ENCODE measurements around the gene HIGD1B.
"Not testable (repeated sequence)": the region's sequence is repeated elsewhere in the genome, so short reads cannot be mapped to it uniquely, and the experiment has no call there.

Gene HIGD1B

DNA sequence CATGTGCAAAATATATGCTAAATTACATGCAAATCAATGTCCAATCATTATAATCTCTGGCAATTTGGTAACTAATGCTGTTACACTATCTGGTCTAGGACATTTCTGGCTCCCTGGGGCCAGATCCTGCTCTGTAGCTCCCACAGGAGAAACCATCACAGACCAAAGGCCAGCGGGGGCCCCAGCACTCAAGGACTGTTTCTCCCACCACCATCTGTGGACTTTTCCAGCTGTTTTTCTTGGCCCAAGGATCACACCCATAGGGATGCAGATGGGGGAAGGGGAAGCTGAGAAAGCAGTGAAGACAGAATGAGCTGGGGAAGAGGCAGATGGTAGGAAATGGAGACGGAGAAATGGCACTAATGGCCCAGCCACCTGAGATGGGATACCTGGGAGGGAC, at the start of gene HIGD1B:
Gene HIGD1B (plus strand): TSS at position 298 of the 400 bp plus-strand sequence. CDS start 270 bp downstream, outside the sequence.
- DNase-seq (ENCODE audit: low read depth in 2 of 2, low spot score in 1 of 2) = no peak

DNA sequence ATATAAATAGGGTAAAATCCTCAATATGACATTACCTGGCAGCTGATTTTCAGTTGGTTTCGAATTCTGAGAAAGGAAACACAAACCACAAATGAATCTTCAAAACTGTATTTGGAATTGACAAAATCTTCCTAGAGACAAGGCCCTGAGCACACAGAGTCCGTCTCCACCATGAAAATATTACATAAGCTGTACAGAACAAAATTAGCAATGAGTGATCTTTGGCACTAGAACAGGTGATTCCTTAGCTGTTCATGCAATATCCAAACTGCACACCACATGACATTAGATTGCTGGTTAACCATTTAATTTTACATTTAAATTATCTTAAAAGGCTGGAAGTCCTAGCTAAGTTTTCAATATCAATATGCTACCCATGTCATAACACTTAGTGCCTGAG, 49.3 kb upstream of the HIGD1B start:
- no peak for DNase-seq (ENCODE audit: low read depth in 2 of 2, low spot score in 1 of 2)

DNA sequence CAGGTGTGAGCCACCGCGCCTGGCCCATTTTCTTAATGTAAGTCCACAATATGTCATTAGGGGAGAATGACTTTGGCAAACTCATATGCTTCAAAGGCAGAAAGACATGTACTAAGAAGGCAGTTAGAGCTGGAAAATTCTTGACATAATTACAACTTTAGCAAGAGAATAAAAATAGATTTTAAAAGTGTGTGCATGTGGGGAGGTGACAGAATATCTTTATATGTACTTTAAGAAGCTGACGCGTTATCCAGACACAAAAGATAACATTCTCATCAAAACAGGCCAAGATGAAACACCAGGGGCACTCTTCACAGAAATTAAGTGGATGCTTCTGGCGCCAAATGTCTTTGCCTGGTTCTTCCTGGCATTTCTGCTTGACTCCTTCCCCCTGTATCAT, 45.8 kb upstream of the HIGD1B start:
- DNase-seq (ENCODE audit: low read depth in 2 of 2, low spot score in 1 of 2) = no peak

DNA sequence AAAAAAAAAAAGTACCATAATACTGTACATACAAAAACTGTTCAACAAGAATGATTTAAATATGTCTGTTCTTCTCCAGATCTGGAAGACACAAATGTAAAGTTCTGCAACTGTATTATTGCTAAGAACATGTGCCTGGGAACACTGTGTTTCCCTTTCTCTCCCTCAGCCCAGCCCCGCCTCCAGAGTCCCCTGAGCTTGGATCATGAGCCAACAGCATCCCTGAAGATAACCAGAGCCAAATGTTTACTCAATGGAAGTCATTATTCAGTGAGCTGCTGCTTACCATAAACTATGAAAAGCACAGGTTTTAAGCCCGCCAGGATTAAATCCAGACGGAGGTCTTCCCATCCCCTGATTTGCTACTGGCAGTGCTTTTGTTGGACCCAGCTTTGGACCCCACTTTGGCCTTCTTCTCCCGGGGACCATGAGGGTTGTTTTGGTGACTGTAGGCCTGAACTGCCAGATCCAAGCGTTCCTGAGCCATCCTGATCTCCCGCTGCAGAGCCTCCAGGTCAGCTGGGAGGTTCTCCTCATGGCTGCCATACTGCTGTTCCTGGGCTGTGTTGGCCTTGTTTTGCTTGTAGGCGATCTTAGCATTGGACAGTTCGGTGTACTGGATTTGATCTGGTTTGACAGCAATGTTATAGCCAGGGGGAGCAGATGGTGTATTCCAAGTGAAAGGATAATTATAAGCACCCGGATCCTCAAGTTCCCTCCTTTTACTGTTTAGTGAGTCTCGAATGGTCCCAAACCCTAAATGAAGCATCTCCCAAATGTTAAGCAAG, 43.2 kb upstream of the HIGD1B start:
- no peak for DNase-seq (ENCODE audit: low read depth in 2 of 2, low spot score in 1 of 2)

DNA sequence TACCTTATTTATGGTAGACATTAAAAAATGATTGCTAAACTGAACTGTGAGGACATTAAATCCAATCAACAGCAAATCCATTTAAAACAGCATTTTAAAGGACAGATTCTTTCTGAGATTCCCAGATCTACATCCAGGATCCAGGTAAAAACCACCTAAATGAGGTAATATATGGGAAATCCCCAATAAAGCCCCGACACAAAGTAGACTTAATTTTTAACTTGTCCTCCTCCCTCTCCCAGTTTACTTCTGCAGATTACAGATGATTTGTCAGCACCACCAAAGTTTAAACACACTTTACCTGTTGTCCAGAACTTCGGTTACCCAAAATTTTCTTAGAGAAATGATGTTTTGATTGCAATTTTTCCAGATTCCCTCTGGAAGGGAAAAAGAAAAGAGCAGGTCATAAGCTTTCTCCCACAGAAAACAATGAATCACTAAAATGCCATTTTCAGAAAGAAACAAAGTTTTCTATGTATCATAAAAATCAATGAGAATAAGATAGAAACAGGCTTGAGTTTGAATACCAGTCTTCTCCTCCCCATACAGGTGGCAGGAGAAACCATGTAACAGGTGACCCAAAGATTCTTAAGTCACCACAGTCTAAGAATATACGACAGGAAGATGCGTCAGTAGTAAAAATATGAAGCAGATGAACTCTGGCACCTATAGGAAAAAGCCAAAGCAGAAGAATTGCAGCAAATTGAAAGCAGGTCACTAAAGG, 40.4 kb upstream of the HIGD1B start:
- DNase-seq (ENCODE audit: low read depth in 2 of 2, low spot score in 1 of 2) = no peak

DNA sequence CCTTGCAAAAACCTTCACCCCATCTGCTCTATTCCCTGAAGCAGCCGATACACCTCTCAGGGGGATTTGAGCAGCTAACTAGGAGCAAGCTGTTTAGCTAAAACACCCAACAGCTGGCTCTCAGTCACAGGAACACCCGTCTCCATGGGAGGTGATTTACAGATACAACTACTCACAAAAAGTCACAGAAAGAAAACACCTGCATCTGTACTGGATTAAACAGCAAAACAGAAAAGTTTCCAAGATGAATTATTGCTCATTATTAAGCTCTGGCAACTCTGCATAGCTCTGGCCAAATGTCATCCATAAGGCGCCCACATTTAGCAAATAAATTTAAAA, 39.9 kb upstream of the HIGD1B start:
- DNase-seq (ENCODE audit: low read depth in 2 of 2, low spot score in 1 of 2) = no peak

DNA sequence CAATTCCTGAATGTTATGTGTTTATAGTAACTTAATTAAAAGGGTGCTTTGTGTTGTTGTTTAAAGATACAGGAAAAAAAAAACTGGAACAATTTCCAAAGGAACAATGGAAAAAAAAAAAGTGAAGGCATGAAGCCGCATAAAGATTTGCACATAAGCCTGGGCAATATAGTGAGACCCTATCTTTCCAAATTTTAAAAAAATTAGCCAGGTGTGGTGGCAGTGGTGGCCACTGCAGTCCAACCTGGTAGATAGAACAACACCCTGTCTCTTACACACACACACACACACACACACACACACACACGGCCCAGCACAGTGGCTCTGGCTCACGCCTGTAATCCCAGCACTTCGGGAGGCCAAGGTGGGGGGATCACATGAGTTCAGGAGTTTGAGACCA, 39.5 kb upstream of the HIGD1B start:
- DNase-seq (ENCODE audit: low read depth in 2 of 2, low spot score in 1 of 2) = no peak

DNA sequence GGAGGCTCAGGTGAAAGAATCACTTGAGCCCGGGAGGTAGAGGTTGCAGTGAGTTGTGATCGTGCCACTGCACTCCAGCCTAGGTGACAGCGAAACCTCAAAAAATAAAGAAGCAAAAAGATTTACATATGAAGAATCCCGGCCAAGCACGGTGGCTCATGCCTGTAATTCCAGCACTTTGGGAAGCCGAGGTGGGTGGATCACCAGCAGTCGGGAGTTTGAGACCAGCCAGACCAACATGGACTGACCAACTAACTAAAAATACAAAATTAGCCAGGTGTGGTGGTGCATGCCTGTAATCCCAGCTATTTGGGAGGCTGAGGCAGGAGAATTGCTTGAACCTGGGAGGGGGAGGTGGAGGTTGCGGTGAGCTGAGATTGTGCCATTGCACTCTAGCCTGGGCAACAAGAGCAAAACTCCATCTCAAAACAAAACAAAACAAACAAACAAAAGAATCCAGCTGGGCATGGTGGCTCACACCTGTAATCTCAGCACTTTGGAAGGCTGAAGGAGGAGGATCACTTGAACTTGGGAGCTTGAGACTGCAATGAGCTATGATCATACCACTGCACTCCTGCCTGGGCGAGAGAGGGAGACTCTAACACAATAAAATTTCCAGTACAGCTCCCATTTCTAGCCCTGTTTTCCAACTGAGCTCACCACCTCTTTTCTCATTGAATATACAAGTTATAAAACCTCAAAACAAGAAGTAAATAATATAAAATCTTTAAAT, 38.9 kb upstream of the HIGD1B start:
- DNase-seq (ENCODE audit: low read depth in 2 of 2, low spot score in 1 of 2) = not testable (repeated sequence)

DNA sequence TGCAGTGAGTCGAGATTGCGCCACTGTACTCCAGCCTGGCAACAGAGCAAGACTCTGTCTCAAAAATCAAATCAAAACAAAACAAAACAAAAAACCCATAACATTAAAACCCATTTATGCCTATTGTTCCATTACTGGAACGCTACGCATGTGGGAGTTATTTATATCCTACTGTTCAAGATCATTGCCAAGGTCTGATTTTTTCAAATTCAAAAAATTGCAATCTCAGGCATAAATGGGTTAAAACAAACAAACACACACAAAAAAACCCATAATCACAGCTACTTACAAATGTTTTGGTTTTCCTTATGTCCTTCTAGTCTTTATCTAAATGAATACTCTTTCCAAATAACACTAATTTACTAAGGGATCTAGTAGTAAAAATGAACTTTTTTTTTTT, 35.4 kb upstream of the HIGD1B start:
- no peak for DNase-seq (ENCODE audit: low read depth in 2 of 2, low spot score in 1 of 2)

DNA sequence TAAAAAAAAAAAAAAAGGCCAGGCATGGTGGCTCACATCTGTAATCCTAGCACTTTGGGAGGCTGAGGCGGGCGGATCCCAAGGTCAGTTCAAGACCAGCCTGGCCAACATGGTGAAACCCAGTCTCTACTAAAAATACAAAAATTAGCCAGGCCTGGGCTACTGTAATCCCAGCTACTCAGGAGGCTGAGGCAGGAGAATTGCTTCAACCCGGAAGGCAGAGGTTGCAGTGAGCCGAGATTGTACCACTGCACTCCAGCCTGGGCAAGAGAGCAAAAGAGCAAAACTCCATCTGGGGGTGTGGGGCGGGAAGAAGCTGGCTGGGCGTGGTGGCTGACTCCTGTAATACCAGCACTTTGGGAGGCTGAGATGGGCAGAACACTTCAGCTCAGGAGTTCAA, 29.2 kb upstream of the HIGD1B start:
- not testable (repeated sequence) for DNase-seq (ENCODE audit: low read depth in 2 of 2, low spot score in 1 of 2)

DNA sequence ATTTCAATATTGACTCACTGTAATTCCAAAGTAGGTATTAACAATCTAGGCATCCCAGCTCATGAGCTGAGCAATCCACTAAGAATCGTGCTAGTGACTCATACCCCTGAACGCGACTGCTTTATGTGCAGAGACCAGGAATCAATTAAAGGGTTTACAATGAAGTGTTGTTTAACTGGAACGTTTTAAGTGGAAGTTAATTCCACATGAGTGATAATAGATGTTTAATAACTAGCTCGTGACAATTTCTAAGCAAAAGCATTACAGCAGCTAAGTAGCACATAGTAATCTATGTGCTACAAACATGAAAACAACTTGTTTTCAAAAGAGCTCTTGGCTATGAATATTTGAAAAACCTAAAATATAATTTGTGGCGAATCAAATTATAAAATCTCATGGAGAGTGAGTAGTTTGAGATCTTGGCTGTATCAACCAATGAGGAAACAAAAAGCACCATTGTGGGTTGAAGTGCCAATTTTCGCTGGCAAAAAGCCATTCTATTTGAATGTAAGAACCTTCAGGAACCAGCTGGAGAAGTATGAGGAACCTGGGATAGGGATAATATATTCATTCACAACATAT, 27.0 kb upstream of the HIGD1B start:
- no peak for DNase-seq (ENCODE audit: low read depth in 2 of 2, low spot score in 1 of 2)

DNA sequence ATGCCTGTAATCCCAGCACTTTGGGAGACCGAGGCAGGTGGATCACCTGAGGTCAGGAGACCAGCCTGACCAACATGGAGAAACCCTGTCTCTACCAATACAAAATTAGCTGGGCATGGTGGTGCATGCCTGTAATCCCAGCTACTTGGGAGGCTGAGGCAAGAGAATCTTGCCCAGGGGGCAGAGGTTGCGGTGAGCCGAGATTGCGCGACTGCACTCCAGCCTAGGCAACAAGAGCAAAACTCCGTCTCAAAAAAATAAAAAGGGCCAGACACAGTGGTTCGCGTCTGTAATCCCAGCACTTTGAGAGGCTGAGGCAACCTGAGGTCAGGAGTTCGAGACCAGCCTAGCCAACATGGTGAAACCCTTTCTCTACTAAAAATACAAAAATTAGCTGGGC, 22.4 kb upstream of the HIGD1B start:
- DNase-seq (ENCODE audit: low read depth in 2 of 2, low spot score in 1 of 2) = not testable (repeated sequence)

DNA sequence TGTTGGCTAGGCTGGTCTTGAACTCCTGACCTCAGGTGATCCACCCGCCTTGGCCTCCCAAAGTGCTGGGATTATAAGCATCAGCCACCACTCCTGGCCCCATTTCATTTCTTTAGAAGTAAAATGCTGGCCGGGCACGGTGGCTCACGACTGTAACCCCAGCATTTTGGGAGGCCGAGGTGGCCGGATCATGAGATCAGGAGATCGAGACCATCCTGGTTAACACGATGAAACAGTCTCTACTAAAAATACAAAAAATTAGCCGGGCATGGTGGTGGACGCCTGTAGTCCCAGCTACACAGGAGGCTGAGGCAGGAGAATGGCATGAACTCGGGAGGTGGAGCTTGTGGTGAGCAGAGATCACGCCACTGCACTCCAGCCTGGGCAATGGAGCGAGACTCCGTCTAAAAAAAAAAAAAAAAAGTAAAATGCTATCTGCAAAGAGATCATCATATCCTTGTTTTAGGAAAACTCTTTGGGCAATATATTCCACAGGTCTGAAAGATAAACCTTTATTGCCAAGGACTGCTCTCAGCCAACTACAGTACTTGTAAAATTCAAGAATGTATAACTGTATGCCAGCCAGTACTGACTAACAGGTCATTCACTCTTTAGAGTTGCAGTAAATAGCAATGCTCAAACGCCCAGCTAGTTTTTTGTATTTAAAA, 21.4 kb upstream of the HIGD1B start:
- no peak for DNase-seq (ENCODE audit: low read depth in 2 of 2, low spot score in 1 of 2)

DNA sequence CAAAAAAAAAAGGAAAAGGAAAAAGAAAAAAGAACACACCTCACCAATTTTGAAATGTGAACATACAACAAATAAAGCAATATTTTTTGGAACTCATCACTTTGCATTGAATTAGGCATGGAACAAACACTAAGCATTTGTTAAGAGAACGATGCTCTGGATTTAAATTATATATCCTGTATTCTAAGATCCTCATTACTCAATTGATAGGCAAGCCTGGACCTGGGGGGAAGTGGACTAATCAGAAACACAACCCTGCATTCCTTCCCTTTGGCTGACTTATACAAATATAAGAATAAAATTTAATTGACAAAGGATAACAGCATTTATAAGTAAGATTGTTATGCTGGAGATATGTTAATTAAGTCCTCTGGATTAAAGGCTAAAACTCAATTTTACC, 19.8 kb upstream of the HIGD1B start:
- no peak for DNase-seq (ENCODE audit: low read depth in 2 of 2, low spot score in 1 of 2)

DNA sequence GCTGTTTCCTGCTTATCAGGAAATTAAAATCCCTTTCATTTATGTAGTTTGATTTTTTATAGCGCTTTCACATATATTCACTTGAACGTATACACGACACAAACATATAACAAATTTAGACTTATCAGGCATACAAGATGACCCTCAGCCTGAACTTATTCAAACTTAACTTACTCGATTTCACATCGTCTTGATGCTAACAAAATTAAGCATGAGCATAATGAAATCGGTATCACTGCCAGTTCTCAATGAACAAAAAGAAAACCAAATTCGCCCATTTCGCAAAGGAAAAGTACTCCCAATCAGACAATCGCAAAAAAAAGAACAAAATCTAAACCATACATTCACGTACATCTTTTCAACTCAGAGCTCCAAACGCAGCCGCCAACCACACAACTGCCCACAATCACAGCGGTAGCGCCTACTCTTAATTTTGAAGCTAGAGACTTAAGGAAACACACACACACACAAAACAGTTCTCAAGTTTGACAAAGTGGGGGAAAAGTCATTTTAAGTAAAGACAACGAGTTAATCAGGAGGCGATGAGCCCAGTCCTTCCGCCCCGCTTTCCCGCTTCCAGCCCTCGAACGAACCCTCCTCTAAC, 18.7 kb upstream of the HIGD1B start:
- no peak for DNase-seq (ENCODE audit: low read depth in 2 of 2, low spot score in 1 of 2)

DNA sequence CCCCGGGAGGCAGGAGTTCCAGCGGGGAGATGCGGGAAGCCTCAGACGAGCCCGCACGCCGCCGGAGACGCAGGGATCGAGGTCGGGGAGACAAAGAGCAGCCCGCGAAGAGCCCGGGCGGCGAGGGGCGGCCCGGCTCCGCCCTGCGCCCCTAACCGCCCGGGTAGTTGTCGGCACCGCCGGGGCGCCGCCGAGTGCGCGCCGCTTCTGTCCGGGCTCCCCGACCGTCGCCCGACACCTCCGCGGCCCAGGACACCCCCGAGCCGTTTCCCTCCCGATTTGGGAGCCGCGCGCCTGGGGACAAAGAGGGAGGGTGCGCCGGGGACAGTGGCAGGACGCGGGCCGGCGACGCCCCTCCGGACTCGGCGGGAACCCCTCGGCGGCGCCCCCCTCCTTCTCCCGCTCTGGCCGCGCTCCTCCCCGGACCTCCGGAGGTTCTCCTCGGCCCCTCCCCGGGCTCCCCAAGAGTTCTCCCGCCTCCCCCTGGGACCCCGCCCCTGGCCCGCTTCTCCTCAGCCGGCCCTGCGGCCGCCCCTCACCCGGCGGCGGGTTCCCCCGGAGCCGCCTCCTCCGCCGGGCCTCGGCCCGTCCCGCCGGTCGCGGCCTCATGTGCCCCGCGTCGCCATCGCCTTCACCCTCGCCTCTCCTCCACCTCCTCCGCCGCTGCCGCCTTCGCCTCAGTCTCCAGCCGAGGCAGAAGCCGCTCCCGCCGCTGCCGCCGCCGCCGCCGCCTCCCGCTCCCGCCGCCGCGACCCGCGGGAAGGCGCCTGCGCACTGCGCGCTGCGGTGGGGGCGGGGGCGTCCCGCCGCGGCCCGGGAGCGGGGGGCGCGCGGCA, 17.9 kb upstream of the HIGD1B start, which contains the start of gene GJC1:
Gene GJC1 (minus strand): TSS at position 765 of the 836 bp plus-strand sequence. CDS start 24,470 bp downstream, outside the sequence.
- no peak for DNase-seq (ENCODE audit: low read depth in 2 of 2, low spot score in 1 of 2)

DNA sequence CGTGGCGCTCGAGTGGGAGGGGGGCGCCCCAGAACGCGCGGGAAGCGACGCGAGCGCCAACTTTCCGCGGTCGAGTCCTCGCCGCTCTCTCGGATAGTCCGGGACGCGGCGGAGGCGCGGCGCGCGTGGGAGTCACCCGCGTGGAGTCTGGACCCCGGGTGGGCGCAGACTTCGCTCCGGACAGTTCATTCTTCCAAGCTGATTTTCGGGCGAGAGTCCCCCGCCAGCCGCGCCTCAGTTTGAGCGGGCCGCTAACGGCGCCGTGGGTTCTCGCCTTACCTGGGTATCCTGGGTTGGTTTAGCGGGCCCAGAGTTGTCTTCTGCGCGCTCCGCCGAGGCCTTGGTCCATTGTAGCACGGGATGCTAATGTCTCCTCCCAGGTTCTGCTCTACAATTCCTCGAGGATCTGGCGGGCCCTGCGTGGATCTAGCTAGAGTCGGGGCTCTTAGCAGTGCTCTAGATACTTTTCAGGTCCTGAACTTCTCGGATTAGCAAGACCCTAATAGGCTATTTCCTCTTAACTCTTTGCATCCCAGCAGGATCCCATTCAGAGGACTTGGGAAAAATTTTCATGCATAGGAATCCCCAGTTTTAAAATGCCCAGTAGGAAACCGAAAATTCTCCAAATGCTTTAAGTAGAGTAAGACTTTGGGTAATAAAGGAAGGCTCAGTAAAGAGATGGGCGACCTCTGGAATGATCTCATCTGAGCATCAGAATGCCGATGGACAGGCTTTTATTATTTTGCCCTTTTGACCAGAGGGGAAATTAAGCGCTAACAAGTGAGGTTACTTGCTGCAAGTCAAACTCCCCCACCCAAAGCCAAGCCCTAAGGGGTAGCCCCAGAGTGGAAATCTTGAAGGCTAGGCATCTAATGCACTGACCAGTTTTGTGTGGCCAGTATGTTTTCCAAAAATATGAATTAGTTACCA, 17.1 kb upstream of the HIGD1B start:
- peak in 1 of 2 donors; percentile 7 for DNase-seq (ENCODE audit: low read depth in 2 of 2, low spot score in 1 of 2)

DNA sequence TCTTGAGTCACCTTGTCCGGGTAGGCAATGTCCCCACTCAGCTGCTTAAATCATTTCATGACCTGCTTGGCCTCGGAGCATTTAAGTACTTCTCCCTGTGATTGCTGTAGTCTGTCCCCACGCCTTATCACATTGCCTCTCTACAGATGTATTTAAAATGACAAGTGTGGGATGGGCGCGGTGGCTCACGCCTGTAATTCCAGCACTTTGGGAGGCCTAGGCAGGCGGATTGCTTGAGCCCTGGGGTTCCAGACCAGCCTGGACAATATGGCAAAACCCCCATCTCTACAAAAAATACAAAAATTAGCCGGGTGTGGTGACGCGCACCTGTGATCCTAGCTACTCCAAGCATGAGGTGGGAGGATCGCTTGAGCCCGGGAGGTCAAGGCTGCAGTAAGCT, 16.3 kb upstream of the HIGD1B start:
- no peak for DNase-seq (ENCODE audit: low read depth in 2 of 2, low spot score in 1 of 2)

DNA sequence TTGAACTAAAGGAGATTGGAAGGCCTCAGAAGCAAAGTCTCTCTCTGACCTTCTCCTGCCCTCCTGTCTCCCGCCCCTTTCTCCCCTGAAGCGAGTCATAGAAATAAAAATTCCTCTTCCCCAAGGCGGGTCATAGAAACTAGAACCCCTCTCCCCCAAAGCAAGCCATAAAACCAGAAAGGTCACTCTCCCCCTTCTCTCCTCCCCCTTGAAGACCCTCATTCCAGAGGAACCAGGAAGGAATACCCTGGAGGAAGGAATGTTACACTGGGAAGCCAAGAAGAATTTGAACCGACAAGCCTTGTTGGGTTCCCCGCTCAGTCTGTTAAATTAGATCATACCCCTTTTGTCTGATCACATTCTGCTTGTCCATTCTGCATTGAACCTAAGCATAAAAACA, 14.9 kb upstream of the HIGD1B start:
- no peak for DNase-seq (ENCODE audit: low read depth in 2 of 2, low spot score in 1 of 2)

Data from stimulated activated CD8-positive, alpha-beta memory T cell treated with anti-CD3 and anti-CD28 coated beads, Interleukin-4, amount 100 ng/mL, for 4 hours (primary cell).